22Rv1 (cell line): ENCODE data around the gene BSPRY.

Source experiments
- H3K27ac ChIP-seq: fragments of 450-650 bp; 2 replicates; pipeline ENCODE4 v1.5.1; 2017
- ZFX ChIP-seq: fragments of 450-650 bp; IDR thresholded peaks from 2 replicates; pipeline ENCODE4 v1.6.1; 2017; ENCODE audit warnings: antibody characterized with exemption, borderline replicate concordance
- TF ChIP-seq, protein P1 (sequence below): fragments of 450-650 bp; IDR thresholded peaks from 2 replicates; pipeline ENCODE4 v1.5.1; 2017; ENCODE audit warnings: mild to moderate bottlenecking

BSPRY gene

DNA sequence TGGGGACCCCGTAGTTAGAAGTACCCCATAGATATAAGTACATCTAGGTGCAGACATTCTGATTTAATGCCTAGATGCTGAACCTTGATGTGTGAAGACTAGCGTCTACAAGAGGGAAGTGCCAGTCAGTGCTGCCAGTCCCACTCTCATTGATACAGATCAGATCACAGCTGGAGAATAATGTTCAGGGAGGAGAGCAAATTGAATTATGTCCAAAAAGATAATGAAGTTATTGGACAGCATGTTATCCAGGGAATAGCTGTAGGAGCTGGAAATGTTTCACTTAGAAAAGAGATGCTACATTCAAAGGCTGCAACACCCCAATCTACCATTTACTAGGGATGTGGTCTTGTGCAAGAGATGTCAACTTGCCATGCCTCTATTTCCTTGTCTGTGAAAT is 30.3 kb upstream of the BSPRY start:
- H3K27ac ChIP-seq, result no peak overlapping the region
- TF ChIP-seq, protein P1, sequence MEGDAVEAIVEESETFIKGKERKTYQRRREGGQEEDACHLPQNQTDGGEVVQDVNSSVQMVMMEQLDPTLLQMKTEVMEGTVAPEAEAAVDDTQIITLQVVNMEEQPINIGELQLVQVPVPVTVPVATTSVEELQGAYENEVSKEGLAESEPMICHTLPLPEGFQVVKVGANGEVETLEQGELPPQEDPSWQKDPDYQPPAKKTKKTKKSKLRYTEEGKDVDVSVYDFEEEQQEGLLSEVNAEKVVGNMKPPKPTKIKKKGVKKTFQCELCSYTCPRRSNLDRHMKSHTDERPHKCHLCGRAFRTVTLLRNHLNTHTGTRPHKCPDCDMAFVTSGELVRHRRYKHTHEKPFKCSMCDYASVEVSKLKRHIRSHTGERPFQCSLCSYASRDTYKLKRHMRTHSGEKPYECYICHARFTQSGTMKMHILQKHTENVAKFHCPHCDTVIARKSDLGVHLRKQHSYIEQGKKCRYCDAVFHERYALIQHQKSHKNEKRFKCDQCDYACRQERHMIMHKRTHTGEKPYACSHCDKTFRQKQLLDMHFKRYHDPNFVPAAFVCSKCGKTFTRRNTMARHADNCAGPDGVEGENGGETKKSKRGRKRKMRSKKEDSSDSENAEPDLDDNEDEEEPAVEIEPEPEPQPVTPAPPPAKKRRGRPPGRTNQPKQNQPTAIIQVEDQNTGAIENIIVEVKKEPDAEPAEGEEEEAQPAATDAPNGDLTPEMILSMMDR, result no peak

DNA sequence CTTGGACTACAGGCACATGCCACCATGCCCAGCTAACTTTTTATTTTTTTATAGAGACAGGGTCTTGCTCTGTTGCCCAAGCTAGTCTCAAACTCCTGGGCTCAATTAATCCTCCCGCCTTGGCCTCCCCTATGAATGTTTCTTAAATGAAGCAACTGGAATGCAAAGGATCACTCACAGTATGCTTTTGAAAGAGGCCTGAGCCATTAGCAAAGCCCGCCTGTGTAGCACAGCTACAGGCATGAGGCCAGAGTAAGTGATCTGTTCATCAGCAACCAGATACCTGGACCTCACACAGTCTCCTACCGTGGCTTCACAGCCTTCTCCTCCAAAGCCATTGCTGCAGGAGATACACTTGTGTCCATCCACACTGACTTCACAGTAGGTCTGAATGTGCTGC is 29.3 kb upstream of the BSPRY start:
- no peak for TF ChIP-seq ZFX
- TF ChIP-seq, protein P1, result no peak
- no peak overlapping the region for H3K27ac ChIP-seq

DNA sequence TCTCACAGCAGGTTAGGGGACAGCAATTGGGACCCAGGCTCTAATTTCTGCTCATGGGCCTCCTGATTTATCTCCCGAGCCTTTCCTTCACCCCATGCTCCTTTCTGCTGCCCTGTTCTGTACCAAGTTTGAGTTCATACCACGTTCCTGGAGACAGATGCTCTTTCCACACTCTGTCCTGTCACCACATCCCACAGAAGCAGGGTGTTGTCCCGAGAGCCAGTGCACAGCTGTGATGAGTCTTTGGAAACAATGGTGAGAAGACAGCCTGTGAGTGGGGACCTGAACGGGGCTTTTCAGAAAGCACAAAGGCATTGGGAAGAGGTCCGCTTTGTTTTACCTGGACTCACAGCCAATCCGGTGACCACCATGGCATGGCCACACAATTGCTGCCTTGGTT is 26.7 kb upstream of the BSPRY start:
- TF ChIP-seq, protein P1, result no peak
- no peak for TF ChIP-seq ZFX
- H3K27ac ChIP-seq, result no peak overlapping the region

DNA sequence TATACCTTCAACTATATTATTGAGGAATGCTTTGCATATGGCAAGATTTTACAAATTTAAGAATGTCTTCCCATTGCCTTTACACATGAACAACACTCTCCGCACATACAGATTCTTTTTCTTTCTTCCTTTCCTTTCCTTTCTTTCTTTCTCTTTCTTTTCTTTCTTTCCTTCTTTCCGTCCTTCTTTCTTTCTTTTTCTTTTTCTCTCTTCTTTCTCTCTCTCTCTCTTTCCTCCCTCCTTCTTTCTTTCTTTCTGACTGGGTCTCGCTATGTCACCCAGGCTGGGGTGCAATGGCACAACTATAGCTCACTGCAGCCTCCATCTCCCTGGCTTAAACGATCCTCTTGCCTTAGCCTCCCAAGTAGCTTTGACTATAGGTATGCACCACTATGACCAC is 23.1 kb upstream of the BSPRY start:
- H3K27ac ChIP-seq, result no peak overlapping the region

DNA sequence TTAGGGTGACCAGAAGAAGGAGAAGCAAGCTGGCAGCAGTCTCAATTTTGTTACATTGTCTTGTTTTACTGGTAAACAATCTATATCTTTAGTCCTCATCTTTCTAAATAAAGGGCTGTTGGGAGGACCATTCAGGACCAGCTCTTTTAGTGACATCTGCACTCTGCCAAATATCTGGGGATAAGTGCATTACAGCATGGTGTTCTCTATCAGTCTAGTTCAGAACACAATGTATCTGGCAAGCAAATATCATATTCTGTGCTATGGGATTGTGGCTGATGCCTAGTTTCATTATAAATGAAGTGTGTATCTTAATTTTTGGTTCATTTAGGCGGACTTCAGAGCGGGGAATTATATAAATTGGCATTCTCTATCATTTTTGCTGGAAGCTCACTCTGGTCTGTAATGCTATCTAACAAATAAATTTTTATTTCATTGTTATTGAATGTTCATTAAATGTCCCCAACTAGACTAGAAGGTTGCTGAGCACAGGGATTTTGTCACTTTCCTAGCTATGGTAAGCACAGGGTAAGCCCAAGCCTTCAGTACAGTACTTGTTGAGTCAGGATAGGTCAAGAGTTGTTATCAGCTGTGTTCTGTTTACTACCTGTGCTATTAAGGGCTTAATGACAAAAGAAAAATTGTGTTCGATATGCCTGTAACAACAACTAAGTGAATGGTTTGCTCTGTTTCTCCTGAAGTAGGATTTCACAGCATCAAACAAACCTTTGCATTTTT is 21.1 kb upstream of the BSPRY start:
- TF ChIP-seq ZFX, result no peak
- TF ChIP-seq, protein P1, result no peak
- no peak overlapping the region for H3K27ac ChIP-seq

More for the DNA sequence above, 23.1 kb upstream of the BSPRY start:
- TF ChIP-seq ZFX, result no peak
- TF ChIP-seq, protein P1, result no peak

DNA sequence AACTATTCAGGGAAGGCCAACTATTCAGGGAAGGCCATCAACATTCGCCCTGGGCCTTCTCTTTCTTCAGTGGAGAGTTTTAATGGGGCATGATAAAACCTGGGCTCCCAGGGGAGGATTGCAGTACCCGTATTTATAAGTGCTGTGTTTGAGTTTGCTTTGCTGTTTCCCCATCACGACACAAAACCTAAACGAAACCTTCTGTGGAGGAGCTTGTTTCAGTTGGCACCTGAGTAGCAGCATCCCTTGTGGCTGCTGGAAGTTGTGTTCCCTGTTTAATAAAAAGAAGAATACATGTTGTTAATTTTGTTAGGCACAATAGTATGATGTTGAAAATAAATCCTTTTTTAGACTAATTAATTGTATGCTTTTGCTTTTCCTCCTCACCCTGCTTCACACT is 17.6 kb upstream of the BSPRY start:
- TF ChIP-seq, protein P1, result no peak
- TF ChIP-seq ZFX, result no peak
- no peak overlapping the region for H3K27ac ChIP-seq

DNA sequence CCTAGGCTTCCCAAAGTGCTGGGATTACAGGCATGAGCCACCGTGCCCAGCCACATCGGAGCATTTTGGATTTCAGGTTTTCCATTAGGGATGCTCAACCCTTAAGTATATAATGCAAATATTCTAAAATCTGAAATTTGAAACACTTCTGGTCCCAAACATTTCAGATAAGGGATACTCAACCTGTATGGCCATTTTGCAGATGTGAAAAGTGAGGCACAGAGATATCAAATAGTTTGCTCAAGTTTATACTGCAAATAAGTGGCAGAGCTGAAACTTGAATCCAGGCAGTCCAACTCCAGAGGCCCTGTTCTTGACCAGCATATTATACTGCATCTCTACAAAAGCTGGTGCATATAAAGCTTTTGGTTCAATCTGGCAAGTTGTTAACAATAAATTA is 11.6 kb upstream of the BSPRY start:
- no peak for TF ChIP-seq ZFX
- TF ChIP-seq, protein P1, result no peak
- H3K27ac ChIP-seq, result no peak overlapping the region
